Upper lobe of left lung (tissue), 6 donors: ENCODE results near the gene DARS1. TPM values are rescaled to one million over a fixed set of nuclear protein-coding genes. Genes with fewer than 3 reads are reported as not detected.

Source experiments
- ATAC-seq, 2 donors: fragments of 200-7000 bp; cut with Tn5 transposase; one replicate each; pipeline ENCODE4 v1.9.1; 2022; ENCODE audit warnings: mild to moderate bottlenecking in 2 of 2, moderate library complexity in 2 of 2; ENCODE audit not compliant: low FRiP score in 2 of 2
- DNase-seq, 2 donors: peaks; one replicate each; pipeline ENCODE4 v3.0.0-alpha.2; 2019 to 2020
- H3K27ac ChIP-seq, 4 donors: fragments of 200-600 bp; sonication (generic); one replicate each; pipeline ENCODE4 v1.5.1; 2016 to 2019
- H3K27me3 ChIP-seq, 4 donors: fragments of 200-600 bp; sonication (generic); one replicate each; pipeline ENCODE4 v1.5.1; 2017 to 2019
- H3K36me3 ChIP-seq, 4 donors: fragments of 200-600 bp; sonication (generic); one replicate each; pipeline ENCODE4 v1.5.1; 2016 to 2019
- H3K4me1 ChIP-seq, 4 donors: fragments of 200-600 bp; sonication (generic); one replicate each; pipeline ENCODE4 v1.5.1; 2018 to 2019
- H3K4me3 ChIP-seq, 4 donors: fragments of 200-600 bp; sonication (generic); one replicate each; pipeline ENCODE4 v1.5.1; 2017 to 2019; ENCODE audit warnings: mild to moderate bottlenecking in 2 of 4, moderate library complexity in 1 of 4
- H3K9me3 ChIP-seq, 4 donors: fragments of 200-600 bp; sonication (generic); one replicate each; pipeline ENCODE4 v1.5.1; 2018 to 2019
- CTCF ChIP-seq, 6 experiments: fragments of 450-650 bp in 4 of 6; fragments of 200-600 bp in 2 of 6; sonication (generic) in 2 of 6; IDR thresholded peaks; one replicate each; pipeline ENCODE4 v1.5.1; 2016 to 2019; ENCODE audit warnings: antibody characterized with exemption in 6 of 6
- EP300 ChIP-seq, 4 donors: sonication (generic); formaldehyde crosslinking; IDR thresholded peaks; one replicate each; pipeline ENCODE4 v1.5.1; 2017; ENCODE audit warnings: antibody characterized with exemption in 4 of 4, control low read depth in 2 of 4
- POLR2A ChIP-seq, 4 donors: fragments of 450-650 bp; IDR thresholded peaks; one replicate each; pipeline ENCODE4 v1.5.1; 2016 to 2017; ENCODE audit warnings: antibody characterized with exemption in 4 of 4, mild to moderate bottlenecking in 2 of 4
- POLR2AphosphoS5 ChIP-seq, 2 donors: sonication (generic); formaldehyde crosslinking; IDR thresholded peaks; one replicate each; pipeline ENCODE4 v1.5.1; 2017; ENCODE audit warnings: antibody characterized with exemption in 2 of 2
- WGBS, 2 donors: methylation state at CpG; one replicate each; pipeline ENCODE4 v1.1.5; 2017 to 2018; 5-methylcytosine and 5-hydroxymethylcytosine counted together
- total RNA-seq, 6 donors: library from RNA; depleted of rRNA in 4 of 6; stranded (reverse); fragments of >200 nt in 4 of 6; gene quantifications; one replicate each; pipeline versions ENCODE4 v1.1.0 to v1.2.1, GENCODE V29; 2016 to 2021
- donor health status: DM: no; HTN: no; CAD: no; lungs with moderate emphysema.
- donor health status: DM: no; HTN: yes; CAD: no; lungs with severe emphysema.

Gene DARS1
- total RNA-seq, 6 donors from 2014 or later: 38.5 to 68.1 (median 51.9) TPM

- Histone ChIP-seq H3K36me3 (peaks cover 0 to 13% (median 0%) of the 10 kb centered on the region in 4 donors), H3K9me3 (no peaks in the 10 kb centered on the region), H3K4me1 (peaks cover 13 to 15% (median 14%) of the 10 kb centered on the region in 4 donors), H3K27me3 (no peaks in the 10 kb centered on the region), H3K27ac (peak overlapping the region in 1 of 4 donors; percentile 98), H3K4me3 (no peak overlapping the region)
- TF ChIP-seq POLR2A (IDR thresholded peaks at IDR 0.05): no peak
- TF ChIP-seq CTCF (IDR thresholded peaks at IDR 0.05): no peak
- TF ChIP-seq EP300 (IDR thresholded peaks at IDR 0.05): no peak
- no peak for TF ChIP-seq POLR2AphosphoS5 (IDR thresholded peaks at IDR 0.05)
- DNase-seq: no peak
- 97 to 99% methylated on average over 5 of the region's 5 CpGs for WGBS, 2 donors
- ATAC-seq: no peak
Observed at GRCh38 chr2:135986507-135986906, 1.1 kb upstream of the DARS1 start.

GRCh38 chr2:135985826-135986393, 484 bp upstream of the DARS1 start:
- no peak for DNase-seq
- peak; percentile 66 to 76 for ATAC-seq
- Histone ChIP-seq H3K9me3 (no peaks in the 10 kb centered on the region), H3K4me1 (peaks cover 13 to 17% (median 15%) of the 10 kb centered on the region in 4 donors), H3K4me3 (peak overlapping the region; percentile 80 to 96 (median 86)), H3K36me3 (peaks cover 0 to 19% (median 0%) of the 10 kb centered on the region in 4 donors), H3K27ac (peak overlapping the region; percentile 95 to 98 (median 97)), H3K27me3 (no peaks in the 10 kb centered on the region)
- 23 to 32% methylated on average over 19 of the region's 19 CpGs for WGBS, 2 donors
- peak in 1 of 2 donors; percentile 43 for TF ChIP-seq POLR2AphosphoS5 (IDR thresholded peaks at IDR 0.05)
- no peak for TF ChIP-seq POLR2A (IDR thresholded peaks at IDR 0.05)
- TF ChIP-seq CTCF (IDR thresholded peaks at IDR 0.05): no peak

- Histone ChIP-seq H3K27me3 (no peaks in the 10 kb centered on the region), H3K36me3 (peaks cover 0 to 34% (median 0%) of the 10 kb centered on the region in 4 donors), H3K9me3 (no peaks in the 10 kb centered on the region), H3K27ac (peak overlapping the region; percentile 95 to 98 (median 97)), H3K4me3 (peak overlapping the region; percentile 80 to 96 (median 86)), H3K4me1 (peaks cover 15 to 21% (median 18%) of the 10 kb centered on the region in 4 donors)
- TF ChIP-seq POLR2A (IDR thresholded peaks at IDR 0.05) (no peak), CTCF (IDR thresholded peaks at IDR 0.05) (no peak), EP300 (IDR thresholded peaks at IDR 0.05) (no peak), POLR2AphosphoS5 (IDR thresholded peaks at IDR 0.05) (no peak)
- WGBS, 2 donors: 9 to 16% methylated on average over 6 of the region's 6 CpGs
- ATAC-seq (no peak), DNase-seq (no peak)
Observed at GRCh38 chr2:135984199-135985017, 1.0 kb downstream of the DARS1 start.

GRCh38 chr2:135980434-135981079, 4.9 kb downstream of the DARS1 start:
- no peak for TF ChIP-seq POLR2A (IDR thresholded peaks at IDR 0.05)
- TF ChIP-seq POLR2AphosphoS5 (IDR thresholded peaks at IDR 0.05): no peak
- no peak for TF ChIP-seq EP300 (IDR thresholded peaks at IDR 0.05)
- TF ChIP-seq CTCF (IDR thresholded peaks at IDR 0.05): no peak
- ATAC-seq (no peak), DNase-seq (no peak)
- Histone ChIP-seq H3K27ac (no peak overlapping the region), H3K4me1 (peaks cover 10 to 20% (median 15%) of the 10 kb centered on the region in 4 donors), H3K36me3 (peaks cover 5 to 64% (median 9%) of the 10 kb centered on the region in 4 donors), H3K4me3 (no peak overlapping the region), H3K9me3 (no peaks in the 10 kb centered on the region), H3K27me3 (no peaks in the 10 kb centered on the region)
- WGBS, 2 donors: 79% methylated on average over 5 of the region's 5 CpGs
